NCI-H2107 treated with DMSO at 0.1 percent for 48 hours (cell line): ENCODE measurements around the gene SETD3.
A peak's percentile ranks its signal among the peaks of the same experiment; 100 is the strongest.

Source experiments
- DNase-seq: peaks from one replicate; lab custom pipeline; 2025; ENCODE audit not compliant: unreplicated experiment; lab: John Stamatoyannopoulos, UW

Gene SETD3

DNA sequence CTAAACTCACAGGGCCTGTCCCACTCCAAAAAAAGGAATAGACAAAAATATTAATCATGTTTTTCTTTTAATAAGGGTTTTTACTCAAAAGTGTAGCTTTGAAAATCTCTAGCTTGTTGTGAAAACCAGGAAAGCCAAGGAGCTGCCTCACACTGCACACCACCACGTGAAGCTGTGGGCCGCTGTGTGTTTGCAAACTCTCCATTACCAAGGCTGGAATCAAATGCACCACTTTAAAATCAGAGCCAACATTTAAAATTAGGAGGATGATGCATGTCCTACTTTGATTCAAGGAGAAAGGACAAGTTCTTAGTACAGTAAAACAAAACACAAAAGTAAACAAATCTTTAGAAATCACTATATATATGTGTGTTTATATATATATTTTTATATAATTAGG, 83.0 kb downstream of the SETD3 start:
- DNase-seq, result no peak

DNA sequence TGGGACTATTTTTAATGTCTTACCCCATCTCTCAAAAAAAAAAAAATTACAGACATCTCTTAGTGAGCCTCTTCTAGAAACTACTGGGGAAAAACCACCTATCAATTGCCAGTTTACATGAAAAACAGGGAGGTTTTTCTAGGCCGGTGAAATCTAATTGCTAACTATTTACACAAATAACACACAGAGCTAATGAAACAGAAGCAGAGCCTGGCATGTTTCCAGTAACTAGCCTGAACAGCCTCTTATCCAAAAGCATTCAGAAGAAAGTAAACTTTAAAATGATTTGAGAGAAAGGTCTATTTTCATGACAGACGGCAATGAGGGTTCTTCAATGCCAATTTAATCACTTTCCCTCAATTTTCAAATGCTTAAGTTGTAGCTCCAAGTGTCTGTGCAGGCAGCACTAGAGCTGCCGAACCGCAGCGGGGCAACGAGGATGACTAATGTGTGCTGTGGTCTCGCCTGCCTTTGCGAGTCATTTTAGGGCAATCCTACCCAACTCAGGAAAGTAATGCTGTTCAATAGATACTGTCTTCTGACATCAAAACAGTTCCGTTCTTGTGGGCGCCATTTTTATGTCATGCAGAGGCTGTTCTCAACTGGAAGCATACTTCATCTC, 84.6 kb downstream of the SETD3 start:
- peak; percentile 72 for DNase-seq

DNA sequence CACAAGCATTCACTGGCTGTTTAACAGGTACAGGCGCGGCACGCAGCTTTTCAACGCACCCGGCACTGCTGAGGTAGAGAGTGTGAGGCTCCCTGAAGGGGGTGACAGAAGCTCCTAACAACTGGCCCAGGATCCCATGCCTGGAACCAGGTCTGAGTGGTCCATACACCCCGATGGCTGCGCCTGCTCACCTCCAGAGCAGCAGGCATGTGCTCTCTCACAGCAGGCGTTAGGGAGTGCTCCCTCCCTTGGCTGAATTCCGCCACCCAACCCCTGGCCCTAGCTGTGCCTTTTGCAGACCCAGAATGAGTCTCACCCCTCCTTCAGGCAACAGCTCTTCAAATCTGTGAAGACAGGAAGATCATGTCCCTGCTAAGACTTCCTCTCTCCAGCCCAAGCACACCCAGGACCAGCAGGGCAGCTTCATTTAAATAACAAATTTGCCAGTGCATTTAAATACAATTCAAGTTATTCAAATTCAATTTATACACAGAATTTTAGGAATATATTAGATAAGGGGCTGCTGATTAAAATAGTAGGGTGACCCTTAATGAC, 86.0 kb downstream of the SETD3 start:
- DNase-seq, result no peak

DNA sequence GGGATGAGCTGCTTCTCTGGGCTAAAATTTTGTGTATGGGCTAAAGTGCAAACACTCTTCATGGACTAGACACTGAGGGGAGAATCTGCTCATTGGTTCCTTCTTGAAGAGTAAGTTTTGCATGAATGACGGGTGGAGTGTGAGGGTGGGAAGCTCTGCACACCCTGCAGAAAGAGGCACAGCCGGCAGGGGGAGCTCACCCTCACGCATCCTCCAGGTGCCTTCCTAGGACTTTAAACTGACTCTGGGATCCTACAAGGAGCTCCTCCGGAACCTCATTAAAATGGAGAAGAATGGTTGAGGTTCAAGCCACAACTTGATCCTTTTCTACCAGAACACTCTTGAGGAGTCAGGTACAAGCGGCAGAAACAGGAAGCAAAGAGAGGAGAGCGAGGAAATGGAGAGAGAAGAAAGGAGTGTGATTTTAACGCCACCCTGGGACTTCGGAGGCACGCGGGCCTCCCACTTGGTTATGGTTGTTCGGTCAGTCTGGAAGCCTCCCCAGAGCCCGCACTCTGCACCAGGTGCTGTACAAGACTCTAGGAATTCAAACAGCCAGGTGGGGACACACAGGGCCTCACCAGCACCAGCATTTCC, 87.5 kb downstream of the SETD3 start:
- DNase-seq, result peak; percentile 12

DNA sequence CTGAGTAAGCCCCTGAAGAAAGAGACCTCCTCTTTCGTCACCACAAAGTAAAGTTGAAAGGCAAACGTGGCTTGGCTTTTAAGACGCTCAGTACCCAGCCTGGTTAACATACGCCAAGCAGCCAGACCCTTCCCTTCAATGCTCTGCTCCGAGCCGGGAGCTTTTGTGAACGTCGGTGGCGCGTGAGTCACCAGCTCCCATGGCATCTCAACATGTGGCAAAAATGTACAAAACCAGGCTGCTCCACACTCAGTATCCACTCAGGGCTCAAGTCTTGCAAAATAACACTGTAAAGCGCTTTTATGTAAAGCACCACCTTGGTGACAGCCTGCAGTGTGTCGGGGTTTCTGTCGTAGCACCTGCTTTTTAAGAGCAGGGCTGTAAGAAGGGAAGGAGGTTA, 89.0 kb downstream of the SETD3 start:
- DNase-seq, result peak; percentile 26

DNA sequence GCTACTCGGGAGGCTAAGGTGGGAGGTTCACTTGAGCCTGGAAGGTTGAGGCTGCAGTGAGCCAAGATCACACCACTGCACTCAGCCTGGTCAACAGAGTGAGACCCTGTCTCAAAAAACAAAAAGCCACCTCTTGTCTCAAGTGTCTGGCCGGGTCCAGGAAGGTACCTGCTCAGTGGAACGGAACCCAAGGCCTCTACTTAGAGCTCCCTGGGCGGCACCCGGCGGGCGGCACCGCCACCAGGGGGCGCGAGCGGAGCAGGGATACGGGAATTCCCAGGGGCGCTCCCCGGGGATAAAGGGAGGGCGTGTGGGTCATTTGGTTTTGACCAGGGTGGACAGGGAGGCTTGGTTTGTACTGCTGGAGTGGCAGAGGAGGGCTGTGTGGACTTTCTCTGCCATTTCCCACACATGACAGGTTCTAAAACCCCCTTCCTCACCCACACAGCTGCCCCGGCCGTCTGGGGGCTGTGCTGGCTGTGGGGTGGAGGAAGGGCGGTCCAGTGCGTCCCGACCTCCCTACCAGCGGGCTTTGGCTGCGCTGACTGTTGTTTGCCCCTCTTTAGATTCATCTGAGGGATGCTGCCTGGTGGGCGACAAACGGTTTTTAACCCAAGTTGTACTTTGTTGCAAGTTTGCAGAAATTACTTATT, 91.4 kb downstream of the SETD3 start:
- DNase-seq, result no peak

DNA sequence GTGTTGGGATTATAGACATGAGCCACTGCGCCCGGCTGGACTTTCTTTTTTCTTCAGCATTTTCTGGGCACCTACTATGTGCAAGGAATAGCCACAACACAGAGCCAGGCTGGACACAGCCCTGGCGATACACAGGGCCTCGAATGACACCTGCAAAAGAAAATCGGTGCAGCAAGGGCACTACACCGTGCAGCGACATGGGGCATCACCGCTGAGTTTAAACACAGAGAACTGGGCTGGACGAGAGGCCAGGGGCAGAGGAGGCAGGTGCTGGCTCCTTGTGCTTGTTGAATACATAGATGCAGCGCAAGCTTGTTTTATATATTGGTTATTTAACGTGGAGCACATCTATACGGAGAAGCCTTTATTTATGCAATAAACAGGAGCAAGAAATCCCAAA, 92.4 kb downstream of the SETD3 start:
- no peak for DNase-seq

DNA sequence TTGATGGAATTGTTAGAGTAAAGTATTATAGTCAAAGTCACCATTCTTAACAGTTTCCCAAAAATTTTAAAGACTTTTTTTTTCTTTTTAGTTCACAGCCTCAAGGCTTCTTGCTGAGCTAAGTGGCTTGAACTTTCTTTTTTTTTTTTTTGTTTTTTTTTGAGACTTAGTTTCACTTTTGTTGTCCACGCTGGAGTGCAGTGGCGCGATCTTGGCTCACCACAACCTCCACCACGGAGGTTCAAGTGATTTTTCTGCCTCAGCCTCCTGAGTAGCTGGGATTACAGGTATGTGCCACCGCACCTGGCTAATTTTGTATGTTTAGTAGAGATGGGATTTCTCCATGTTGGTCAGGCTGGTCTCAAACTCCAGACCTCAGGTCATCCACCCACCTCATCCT, 92.8 kb downstream of the SETD3 start:
- DNase-seq, result no peak

DNA sequence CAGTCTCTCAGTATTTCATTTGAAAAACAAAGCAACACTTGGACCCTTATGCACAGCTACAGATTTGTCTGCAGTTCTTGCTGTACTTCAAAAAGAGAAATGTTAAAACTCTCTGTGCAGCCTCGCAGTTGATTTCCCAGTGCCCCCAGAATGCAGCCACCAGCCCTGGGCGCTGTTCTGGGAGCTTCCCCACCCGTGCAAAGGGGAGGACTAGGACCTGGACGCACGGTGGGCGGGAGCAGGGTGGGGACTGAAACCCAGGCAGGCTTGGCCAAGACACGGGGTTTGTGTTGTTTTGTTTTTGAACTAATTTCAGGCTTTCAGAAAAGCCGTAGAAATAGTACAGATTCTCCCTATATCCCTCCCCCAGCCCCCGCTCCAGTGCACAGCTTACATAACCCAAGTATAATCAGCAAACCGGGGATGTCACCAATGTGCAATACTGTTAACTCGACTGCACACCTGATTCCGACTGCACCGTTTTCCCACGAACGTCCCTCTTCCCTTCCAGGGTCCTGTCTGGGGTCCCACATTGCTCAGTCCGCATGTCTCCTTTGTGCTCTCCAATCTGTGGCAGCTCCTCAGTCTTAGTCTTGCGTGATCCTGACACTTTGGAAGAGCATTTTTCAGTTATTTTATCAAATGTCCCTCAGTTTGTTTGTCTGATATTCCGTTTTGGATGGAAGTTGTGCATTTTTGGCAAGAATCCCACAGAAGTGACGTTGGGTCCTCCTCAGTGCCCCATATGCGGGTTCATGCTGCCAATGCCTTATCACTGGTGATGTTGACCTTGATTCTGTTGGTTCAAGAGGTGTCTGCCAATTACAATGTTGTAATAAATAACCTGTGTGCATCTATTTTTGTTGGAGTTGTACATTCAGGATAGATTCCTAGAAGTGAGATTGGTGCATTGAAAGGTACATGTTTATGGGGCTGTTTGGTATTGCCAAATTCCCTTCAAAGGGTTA, 95.9 kb downstream of the SETD3 start:
- DNase-seq, result no peak

DNA sequence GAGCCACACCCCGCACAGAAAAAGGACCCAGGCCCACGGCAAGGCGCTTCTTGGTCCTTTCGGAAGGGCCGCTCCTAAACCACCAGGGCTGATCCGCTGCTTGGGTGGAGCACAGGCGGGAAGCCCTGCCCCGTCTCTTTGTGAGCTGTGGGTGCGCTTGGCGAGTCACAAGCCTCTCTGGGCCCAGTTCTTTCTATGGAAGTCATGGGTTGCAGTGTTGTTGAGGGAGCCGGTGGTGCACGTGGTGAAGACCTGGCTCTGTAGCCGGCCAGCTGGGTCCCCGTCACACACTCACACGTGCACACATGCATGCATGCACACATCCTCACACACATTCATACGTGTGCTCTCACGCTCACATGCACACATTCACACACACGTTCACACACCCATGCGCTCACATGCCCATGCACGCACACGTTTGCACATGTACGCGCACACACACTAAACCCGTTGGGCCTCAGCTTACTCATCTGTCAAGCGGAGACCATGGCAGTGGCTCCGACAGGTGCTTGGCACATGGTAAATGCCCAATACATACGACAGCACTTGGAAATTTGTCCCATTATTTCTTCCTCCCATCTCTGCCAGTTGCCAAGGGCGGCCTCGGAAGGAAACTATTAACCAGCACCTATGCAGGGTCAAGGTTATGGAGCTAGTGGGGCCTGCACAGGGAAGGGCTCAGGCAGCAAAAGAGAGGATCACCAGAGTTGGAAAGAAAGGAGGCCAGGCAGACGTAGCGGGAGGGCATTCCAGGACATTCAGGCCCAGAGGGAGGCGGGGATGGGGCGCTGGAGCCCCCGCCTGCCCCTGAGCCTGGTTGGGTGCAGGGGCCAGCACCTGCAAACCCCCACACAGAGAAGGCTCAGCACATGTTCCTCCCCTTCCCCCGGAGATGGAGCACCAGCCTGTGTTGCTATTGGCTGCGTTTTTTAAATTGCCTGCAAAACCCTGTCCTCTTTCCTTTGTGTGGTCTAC, 96.9 kb downstream of the SETD3 start:
- DNase-seq, result no peak

DNA sequence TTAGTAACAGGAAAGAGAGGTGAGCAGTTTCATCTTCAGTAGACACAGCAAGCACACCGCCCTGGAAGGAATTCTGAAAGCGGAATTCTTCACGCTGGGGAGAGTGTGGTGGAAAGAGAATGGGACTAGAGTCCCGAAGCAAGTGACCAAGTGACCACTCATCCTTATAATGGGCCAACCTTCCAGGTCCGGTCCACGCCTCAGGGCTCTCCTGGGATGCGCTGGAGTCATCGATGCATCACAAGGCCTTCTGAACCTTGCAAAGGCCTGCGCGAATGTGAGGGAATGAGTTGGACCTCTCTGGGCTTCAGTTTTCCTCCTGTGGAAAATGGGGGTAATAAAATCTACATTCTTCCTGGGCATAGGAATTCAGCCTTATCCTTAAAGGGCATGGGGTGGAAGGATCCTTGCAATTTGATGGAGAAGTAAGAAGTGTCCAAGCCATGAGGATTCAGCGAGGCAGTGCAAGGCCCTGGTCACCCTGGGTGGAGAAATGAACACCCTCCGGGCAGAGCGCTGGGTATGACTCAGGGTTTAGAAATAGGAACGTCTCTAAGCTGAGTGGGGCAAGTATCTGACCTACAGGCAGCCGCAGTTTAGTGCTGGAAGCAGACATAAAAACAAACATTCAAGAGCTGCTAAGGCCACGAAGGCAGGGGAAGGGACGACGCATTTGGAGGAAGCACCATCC, 97.7 kb downstream of the SETD3 start:
- no peak for DNase-seq

DNA sequence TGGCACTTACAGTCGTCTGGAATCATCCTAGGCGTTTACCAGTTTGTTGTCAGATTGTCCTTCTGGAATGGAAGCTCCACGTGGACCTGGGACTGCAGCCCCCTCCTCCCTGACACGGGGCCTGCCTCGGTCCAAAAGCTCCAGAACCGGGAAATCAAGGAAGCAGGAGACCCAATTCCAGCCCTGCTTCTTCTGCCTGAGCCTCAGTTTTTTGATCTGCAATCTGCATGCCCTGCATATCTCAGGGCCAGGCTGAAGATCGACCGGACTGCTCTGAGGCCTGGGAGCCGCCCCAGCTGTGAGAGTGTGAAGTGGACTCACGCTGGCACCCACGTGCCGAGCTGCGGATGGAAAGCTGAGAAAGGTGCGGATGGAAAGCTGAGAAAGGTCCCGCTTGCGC, 98.6 kb downstream of the SETD3 start:
- DNase-seq, result no peak

DNA sequence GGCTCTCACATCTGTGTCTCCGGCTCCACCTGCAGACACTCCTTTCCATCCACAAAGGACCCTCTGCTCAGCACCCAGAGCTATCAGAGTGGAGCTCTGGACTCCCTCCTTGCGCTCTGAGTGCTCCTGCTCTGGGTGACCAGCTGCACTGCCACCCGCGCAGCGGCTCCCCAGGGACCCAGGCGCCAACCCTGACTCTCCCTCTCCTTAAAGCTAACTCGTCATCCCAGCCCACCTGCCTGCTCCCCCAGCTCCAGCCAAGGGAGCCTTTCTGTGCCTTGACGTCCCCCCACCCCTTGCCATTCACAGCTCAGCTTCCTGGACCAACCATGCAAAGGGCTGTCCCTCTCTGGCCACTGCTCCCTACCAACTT, 99.0 kb downstream of the SETD3 start:
- peak; percentile 21 for DNase-seq

DNA sequence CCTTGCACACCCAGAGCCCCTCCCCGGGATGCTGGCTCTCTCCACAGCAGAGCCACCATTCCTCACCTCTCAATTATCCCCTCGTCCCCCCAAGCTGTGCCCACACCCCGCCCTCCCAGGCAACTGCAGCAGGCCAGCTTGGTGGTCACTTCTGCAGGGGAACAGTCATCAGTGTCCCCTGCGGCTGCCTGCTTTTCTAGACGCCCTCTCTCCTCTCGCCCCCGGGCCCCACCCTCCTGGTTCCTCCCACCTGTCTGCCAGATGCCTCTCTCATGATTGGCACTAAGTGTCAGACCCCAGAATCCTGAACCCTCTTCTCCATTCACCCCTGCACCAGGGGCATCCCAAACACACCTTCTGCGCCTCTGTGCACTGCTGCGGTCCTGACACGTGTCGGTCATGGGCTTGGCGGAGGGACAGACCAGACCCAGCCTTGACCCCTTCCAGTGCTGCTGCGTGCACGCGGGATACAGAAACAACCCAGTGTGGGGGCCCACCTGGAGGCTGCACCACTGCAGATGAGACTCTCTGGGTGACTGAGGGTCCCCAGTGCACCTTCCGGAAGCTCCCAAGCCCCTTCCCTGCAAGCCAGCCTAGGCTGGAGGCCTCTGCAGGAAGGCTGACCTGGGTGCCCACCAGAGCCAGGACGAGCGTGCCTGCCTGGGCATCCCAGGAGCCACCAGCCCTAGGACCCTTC, 99.5 kb downstream of the SETD3 start:
- no peak for DNase-seq

DNA sequence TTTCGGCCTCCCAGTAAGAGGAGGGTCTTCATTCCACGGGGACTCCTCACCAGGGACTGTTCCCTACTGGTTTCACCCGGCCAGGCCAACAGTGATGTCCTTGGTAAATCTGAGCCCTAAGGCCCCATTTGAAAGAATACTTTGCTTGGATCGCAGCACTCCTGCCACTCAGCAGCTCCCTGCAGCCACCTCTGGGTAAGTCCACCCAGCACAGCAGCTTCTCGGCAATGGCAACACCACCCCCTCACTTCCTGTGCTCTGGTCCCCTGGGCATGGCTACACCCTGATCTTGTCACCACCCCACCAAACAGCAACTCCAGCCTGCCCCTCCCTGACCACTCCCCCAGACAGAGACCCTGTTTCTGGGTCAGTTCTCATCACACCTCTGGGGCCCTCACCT, 100.3 kb downstream of the SETD3 start:
- DNase-seq, result no peak

DNA sequence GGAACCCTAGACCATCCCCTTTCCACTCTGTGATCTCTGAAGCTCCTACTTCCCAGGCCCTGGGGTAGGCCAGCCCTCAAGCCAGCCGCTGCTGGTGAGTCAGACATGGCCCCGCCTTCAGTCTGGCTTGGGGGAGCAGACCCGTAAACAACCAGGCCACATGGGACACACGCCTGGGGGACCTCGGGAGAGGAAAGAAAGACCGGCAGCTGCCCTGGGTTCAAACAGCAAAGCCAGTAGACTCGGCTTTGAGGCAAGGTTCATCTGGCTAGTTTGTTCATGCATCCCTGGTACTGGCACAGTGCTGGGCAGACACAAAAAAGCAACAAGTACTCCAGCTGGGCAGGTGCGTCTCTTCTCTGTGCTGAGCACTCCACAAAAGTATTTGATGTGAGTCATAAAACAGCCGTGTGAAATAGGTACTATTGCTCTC, 101.9 kb downstream of the SETD3 start:
- DNase-seq, result peak; percentile 77

DNA sequence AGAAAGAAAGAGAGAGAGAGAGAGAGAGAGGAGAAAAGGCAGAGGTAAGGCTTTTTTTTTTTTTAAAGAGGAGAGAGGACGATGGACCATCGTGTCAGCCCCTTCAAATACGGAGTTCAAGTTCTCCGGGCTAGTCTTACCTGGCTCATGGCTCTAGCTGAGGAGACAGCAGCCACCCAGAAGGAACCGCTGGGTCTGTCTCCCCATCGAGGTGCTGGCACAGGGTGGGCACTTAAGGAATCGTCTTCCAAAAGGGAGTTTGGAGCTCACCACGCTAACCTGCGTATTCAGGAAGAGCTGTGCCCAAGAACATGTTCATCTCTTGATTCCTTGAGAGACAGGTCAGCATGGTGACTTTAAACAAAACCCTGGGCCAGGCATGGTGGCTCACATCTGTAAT, 102.7 kb downstream of the SETD3 start:
- no peak for DNase-seq

DNA sequence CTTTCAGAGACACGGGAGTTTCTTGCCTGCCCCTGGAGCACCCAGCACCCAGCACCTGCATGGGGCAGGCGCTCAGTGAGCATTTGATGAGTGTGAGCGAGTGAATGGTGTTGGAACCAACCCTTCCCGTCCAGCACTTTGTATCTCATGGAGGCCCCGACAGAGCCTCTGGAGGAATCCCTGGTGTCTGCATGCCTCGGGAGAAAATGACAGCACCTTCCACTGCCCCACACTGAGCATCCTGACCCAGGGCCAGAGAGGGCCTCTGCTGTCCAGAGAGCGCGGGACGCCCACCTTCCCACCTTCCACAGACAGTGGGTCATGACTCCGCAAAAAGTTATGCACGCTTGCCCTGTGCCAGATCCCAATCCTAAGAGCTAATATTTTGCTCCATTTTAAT, 105.7 kb downstream of the SETD3 start:
- no peak for DNase-seq
